Left ventricle myocardium inferior (tissue), 1 donor: Measurements from ENCODE around the gene FRAS1. TPM values are rescaled to one million over a fixed set of nuclear protein-coding genes. Genes with fewer than 3 reads are reported as not detected.

Experiments
- DNase-seq: peaks from one replicate; pipeline ENCODE4 v3.0.0-alpha.2; 2020
- H3K27ac ChIP-seq: fragments of 200-600 bp; replicated peaks from 2 replicates; pipeline ENCODE4 v1.8.0; 2021
- H3K27me3 ChIP-seq: fragments of 200-600 bp; 2 replicates; pipeline ENCODE4 v1.8.0; 2021; ENCODE audit warnings: low read depth
- H3K36me3 ChIP-seq: fragments of 200-600 bp; 2 replicates; pipeline ENCODE4 v1.8.0; 2021
- H3K4me1 ChIP-seq: fragments of 200-600 bp; 2 replicates; pipeline ENCODE4 v1.8.0; 2021
- H3K4me3 ChIP-seq: fragments of 200-600 bp; 2 replicates; pipeline ENCODE4 v1.8.0; 2021; ENCODE audit warnings: mild to moderate bottlenecking, moderate library complexity
- H3K9me3 ChIP-seq: fragments of 200-600 bp; replicated peaks from 2 replicates; pipeline ENCODE4 v1.8.0; 2021
- CTCF ChIP-seq: fragments of 200-600 bp; IDR thresholded peaks from 2 replicates; pipeline ENCODE4 v1.8.0; 2021; ENCODE audit warnings: antibody characterized with exemption, mild to moderate bottlenecking, borderline replicate concordance
- intact Hi-C: fragments of 100-400 bp; cut with micrococcal nuclease; formaldehyde crosslinking; loops from one replicate; pipeline ENCODE4 v1.11.0; 2022
- total RNA-seq: library from RNA; stranded (reverse); fragmentation: NEBNext Ultra II Directional; extraction: Animal tissue kit (Norgen Biotek cat#: 25700); gene quantifications from one replicate; pipeline ENCODE4 v1.2.1, GENCODE V29; 2021
- donor health status: DM: no; HTN: yes; CAD: no; lungs with severe emphysema.

FRAS1 gene
- total RNA-seq, 1 donor from 2014 or later, result 1.4 TPM

GRCh38 chr4:78310007-78310739, 253.1 kb downstream of the FRAS1 start:
- Histone ChIP-seq H3K4me3 (no peak overlapping the region), H3K27ac (no peak overlapping the region), H3K9me3 (no peaks in the 10 kb centered on the region), H3K36me3 (no peaks in the 10 kb centered on the region), H3K4me1 (no peaks in the 10 kb centered on the region), H3K27me3 (no peaks in the 10 kb centered on the region)
- no peak for TF ChIP-seq CTCF
- no peak for DNase-seq
- intact Hi-C loops, result no loop called here

DNA sequence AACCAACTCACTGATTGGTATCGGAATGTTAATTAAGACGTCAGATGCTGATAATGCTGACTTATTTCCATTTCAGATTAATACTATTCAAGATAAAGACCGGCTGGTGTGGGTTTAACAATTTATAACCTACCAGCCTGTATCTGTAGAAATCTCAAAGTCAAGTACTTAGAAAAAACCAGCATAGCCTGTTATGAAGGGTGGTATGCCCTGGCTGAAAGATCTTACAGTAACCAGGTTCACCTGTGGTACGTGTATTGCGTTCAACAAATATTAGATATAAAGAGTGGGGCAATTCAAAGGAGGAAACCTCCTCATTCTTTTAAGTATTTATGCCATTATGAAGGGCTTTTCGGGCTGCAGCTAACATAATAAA, 253.6 kb downstream of the FRAS1 start:
- Histone ChIP-seq H3K4me3 (no peak overlapping the region), H3K27ac (no peak overlapping the region), H3K36me3 (no peaks in the 10 kb centered on the region), H3K27me3 (no peaks in the 10 kb centered on the region), H3K4me1 (no peaks in the 10 kb centered on the region), H3K9me3 (no peaks in the 10 kb centered on the region)
- intact Hi-C loops, result no loop called here
- no peak for TF ChIP-seq CTCF
- no peak for DNase-seq

- H3K27me3 ChIP-seq, result no peaks in the 10 kb centered on the region
- no peak for TF ChIP-seq CTCF
- H3K27ac ChIP-seq, result no peak overlapping the region
- intact Hi-C loops, result no loop called here
- H3K4me3 ChIP-seq, result no peak overlapping the region
- H3K9me3 ChIP-seq, result no peaks in the 10 kb centered on the region
- no peak for DNase-seq
- no peaks in the 10 kb centered on the region for H3K36me3 ChIP-seq
- no peaks in the 10 kb centered on the region for H3K4me1 ChIP-seq
Measured at GRCh38 chr4:78311306-78311705, 254.2 kb downstream of the FRAS1 start.

DNA sequence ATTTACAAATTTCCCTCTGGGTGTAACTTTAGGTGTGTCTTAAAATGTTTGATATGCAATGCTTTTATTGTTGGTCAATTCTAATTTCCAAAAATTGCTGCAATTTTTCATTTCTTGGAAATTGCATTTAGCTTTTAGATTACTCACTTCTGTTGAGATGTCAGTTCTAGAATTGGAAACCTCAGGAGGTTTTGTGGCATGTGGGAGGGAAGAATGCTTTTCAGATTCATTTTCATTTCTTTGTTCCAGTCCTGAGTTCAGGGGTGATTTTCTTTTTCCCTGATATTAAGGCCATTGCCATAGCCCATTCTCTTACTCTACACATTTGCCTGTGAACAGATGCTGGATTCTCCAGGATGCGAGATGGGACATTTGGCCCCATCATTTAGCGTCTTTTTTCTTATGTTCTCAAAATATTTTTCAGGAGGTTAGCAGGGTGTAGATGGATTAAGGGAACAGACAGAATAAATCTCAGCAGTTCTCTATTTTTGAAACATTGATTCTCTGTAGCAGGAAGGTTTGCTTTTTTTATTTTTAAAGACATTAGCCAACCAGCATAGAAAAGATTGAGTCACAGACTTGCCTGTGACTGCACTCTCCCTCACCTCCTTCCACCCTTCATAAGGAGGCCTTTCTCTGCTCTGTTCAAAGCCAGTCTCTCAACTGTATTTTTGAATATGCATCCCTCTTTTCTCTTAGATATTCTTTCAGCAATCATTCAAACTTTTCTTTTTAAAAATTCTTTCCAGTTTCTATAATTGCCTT, 256.0 kb downstream of the FRAS1 start:
- Histone ChIP-seq H3K27ac (no peak overlapping the region), H3K36me3 (no peaks in the 10 kb centered on the region), H3K9me3 (no peaks in the 10 kb centered on the region), H3K27me3 (no peaks in the 10 kb centered on the region), H3K4me1 (no peaks in the 10 kb centered on the region), H3K4me3 (no peak overlapping the region)
- no peak for TF ChIP-seq CTCF
- DNase-seq, result no peak
- intact Hi-C loops, result no loop called here

GRCh38 chr4:78313754-78314120, 256.6 kb downstream of the FRAS1 start:
- no peak overlapping the region for H3K27ac ChIP-seq
- no peak for DNase-seq

More at GRCh38 chr4:78313754-78314120, 256.6 kb downstream of the FRAS1 start:
- no peaks in the 10 kb centered on the region for H3K9me3 ChIP-seq
- no peak overlapping the region for H3K4me3 ChIP-seq
- intact Hi-C loops, result no loop called here
- TF ChIP-seq CTCF, result no peak
- H3K27me3 ChIP-seq, result no peaks in the 10 kb centered on the region
- no peaks in the 10 kb centered on the region for H3K4me1 ChIP-seq
- H3K36me3 ChIP-seq, result no peaks in the 10 kb centered on the region
